Daoy (cell line): ENCODE data around the gene PIGB. TPM values are rescaled to one million over a fixed set of nuclear protein-coding genes. Genes with fewer than 3 reads are reported as not detected.
"Not testable (repeated sequence)": the region's sequence is repeated elsewhere in the genome, so short reads cannot be mapped to it uniquely, and the experiment has no call there.

Source experiments
- DNase-seq: peaks from one replicate; pipeline ENCODE4 v3.0.0-alpha.2; 2015; ENCODE audit warnings: low read depth
- total RNA-seq: library from RNA; depleted of rRNA; stranded (reverse); fragments of >200 nt; shearing (Covaris generic); gene quantifications from 2 replicates; pipeline ENCODE4 v1.2.3, GENCODE V29; 2014

PIGB gene
- total RNA-seq, 1 experiment from 2014 or later = 15.0 TPM

DNA sequence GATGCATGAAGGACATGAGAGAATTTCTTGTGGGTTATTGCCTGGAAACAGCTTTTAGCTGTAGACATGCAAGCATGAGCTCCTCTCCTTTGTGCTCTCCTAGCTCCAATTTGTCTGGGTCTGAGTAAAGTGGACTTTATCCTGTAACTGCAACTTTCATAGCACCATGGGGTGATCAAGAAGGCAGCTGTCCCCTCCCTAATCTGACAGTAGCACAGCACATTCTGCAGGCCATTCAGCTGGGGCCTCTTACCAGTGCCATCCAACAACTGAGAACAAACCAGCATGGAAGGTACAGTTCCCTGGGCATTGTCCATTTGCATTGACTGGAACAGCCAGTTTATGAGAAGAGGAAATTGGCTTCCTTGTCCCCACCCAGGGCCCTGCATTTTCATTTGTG, 21.7 kb upstream of the PIGB start:
- no peak for DNase-seq

DNA sequence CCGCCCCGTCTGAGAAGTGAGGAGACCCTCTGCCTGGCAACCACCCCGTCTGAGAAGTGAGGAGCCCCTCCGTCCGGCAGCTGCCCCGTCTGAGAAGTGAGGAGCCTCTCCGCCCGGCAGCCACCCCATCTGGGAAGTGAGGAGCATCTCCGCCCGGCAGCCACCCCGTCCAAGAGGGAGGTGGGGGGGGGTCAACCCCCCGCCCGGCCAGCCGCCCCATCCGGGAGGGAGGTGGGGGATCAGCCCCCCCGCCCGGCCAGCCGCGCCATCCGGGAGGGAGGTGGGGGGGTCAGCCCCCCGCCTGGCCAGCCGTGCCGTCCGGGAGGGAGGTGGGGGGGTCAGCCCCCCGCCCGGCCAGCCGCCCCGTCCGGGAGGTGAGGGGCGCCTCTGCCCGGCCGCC, 16.2 kb upstream of the PIGB start:
- DNase-seq = not testable (repeated sequence)

DNA sequence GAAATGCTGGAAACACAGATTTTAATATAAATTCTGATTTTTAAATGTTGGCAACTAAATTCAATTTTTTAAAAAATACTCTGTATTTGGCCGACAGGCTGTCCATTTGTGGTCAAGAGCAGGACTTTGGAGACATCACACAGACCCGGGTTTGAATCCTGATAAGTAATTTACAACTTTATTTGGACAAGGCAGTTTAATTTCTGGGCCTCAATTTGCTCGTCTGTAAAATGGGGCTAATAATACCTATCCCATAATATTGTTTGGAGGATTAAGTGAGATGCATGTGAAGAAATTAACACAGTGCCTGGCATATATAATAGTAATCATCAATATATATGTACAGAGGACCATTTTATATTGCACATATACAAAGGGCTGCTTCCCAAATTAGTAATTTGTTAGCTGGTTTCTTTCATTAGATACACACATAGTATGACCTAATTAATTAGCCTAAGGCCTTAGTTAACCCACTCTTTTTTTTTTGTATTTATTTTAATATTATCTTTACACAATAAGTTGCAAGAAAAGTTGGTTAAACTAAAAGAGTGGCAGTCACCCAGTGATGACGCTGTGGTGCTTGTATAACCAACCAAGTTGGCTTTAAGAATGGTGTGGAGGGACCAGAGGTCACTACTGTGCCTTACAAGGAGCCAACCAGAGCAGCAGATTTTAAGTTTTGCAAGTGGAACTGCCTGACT, 665 bp downstream of the PIGB start:
- DNase-seq = no peak

- no peak for DNase-seq
These were observed 1.2 kb downstream of the PIGB start for GRCh38 chr15:55320238-55320550.

GRCh38 chr15:55320963-55321362, 1.9 kb downstream of the PIGB start:
- DNase-seq = no peak

GRCh38 chr15:55322467-55322866, 3.4 kb downstream of the PIGB start:
- DNase-seq = no peak

- no peak for DNase-seq
These were observed 8.4 kb downstream of the PIGB start for GRCh38 chr15:55327387-55327786.

GRCh38 chr15:55334371-55334770, 15.3 kb downstream of the PIGB start:
- DNase-seq = no peak

DNA sequence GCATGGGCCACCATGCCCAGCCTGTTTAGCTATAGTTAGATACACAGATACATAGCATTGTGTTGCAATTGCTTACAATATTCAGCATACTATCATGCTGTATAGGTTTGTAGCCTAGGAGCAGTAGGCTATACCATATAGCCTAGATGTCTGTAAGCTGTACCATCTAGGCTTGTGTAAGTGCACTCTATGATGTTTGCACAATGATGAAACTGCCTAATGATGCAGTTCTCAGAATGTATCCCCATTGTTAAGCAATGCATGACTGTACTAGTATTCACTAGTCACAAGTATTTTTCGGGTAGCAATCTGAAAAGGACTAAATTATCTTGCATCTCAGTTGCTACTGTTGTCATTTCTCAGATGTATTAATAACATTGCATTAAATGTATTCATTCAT, 16.0 kb downstream of the PIGB start:
- DNase-seq = no peak

DNA sequence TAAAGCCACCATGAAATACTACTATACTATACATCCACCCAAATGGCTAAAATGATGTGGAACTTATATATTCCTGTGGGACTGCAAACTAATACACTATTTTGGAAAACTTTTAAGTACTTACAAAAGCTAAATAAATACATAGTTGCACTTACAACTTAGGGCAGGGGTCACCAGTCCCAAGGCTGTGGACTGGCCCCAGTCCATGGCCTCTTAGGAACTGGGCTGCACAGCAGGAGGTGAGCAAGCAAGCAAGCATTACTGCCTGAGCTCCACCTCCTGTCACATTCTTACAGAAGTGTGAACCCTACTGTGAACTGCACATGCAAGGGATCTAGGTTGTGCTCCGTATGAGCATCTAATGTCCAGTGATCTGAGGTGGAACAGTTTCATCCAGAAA, 18.1 kb downstream of the PIGB start:
- DNase-seq = no peak

DNA sequence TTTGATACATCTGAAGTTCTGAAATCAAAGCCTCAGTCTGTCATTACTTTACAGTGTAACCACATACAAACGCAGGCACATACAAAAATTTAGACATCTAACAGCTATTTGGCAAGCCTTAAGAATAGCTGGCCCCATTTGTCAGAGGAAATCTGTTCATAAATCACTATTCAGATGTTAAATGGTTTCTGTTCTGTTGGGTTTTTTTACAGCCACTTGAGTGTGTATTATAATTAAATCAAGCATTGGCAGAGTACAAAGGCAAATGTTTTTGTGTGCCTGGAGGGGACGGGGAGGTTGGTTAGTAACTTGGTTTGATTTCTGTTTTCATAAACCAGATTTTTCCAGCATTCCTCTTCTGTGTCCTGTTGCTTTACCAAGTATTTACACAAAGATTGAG, 24.1 kb downstream of the PIGB start:
- DNase-seq = no peak

DNA sequence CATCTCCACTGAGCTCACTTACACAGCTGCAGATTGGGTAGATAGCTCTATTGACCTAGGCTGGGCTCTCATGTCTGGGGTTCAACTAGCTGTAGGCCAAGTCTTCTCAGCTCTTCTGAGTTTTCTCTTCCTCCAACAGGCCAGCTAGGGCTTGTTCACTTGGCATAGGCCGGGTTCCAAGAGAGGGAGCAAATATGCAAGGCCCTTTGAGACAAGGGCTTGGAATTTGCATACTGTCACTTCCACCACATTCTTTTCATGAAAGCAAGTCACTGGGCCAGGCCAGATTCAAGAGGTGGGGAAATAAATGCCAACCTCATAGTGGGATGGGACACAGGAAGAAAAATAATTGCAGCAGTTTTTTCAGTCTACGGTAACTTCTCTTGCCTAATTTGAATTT, 25.2 kb downstream of the PIGB start:
- DNase-seq = no peak

DNA sequence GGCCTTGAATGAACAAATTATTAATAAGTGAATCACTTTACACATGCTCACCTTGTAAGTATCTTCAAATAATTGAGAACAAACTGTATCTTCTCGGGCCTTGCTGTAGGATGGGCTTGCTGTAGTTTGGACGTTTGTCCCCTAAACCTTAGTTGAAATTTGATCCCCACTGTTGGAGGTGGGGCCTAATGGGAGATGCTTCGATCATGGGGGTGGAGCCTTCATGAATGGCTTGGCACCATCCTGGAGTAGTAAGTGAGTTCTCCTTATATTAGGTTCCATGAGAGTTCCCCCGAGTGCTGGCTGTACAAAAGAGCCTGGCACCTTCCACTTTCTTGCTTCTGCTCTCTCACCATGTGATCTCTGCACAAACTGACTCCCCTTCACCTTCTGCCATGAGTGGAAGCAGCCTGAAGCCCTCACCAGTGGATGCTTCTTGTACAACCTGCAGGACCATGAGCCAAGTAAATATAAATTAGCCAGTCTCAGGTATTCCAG, 29.3 kb downstream of the PIGB start:
- DNase-seq = no peak

GRCh38 chr15:55349282-55349681, 30.3 kb downstream of the PIGB start:
- no peak for DNase-seq

GRCh38 chr15:55353025-55353424, 34.0 kb downstream of the PIGB start:
- DNase-seq = no peak

GRCh38 chr15:55356985-55357585, 38.1 kb downstream of the PIGB start:
- no peak for DNase-seq

GRCh38 chr15:55357774-55358173, 38.8 kb downstream of the PIGB start:
- peak; percentile 55 for DNase-seq

DNA sequence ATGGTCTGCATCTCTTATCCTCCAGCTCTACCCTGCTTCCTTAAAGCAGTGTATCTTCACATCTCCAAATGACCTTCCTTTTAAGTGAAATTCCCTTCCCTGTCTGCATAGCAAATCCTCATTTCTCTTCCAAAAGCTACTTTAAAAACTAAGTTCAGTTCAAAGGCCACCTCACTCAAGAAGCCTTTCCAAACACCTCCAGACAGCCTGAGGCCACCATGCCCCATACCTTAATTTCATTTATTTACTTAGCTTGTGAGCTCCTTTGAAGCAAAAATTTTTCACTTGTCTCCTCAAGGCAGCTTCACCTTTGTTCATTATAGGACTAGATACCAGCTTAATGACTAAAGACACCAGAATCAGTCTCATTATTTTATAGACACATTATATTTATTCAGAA, 39.4 kb downstream of the PIGB start:
- no peak for DNase-seq

GRCh38 chr15:55360256-55360655, 41.2 kb downstream of the PIGB start:
- DNase-seq = no peak

DNA sequence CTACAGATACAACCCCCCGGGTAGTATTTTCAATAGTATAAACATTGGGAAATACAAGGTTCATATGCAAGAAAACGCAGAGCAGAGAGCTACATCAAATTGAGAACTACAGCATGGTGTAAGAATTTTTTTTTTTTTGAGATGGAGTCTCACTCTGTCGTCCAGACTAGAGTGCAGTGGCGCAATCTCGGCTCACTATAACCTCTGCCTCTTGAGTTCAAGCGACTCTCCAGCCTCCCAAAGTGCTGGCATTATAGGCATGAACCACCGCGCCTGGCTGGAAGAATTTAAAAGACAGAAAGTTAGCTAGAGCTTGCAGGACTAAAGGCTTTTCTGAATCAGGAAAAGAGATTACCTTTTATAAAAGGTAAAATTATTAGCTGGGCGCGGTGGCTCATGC, 42.0 kb downstream of the PIGB start:
- no peak for DNase-seq

GRCh38 chr15:55362641-55363040, 43.6 kb downstream of the PIGB start:
- DNase-seq = no peak

DNA sequence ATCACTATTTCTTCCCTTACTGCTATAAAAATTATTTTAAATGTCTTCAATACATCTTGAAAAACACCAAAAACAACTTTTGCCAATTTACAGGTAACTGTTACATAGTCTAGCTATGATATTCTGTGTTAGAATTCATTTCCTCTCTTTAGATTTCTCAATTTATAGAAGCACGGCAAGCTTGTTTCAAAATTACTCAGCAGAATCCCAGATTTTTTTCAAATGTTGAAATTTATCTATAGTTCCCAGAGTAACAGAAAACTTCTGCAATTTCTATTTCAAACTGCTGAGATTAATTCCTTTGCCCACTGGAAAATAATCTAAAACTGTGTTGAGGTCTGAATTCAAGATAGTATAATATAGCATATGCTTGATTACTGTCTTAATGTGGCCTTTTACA, 48.0 kb downstream of the PIGB start:
- DNase-seq = no peak

GRCh38 chr15:55372701-55373440, 53.8 kb downstream of the PIGB start:
- no peak for DNase-seq
